ENCODE data around the gene AQR. TPM values are rescaled to one million over a fixed set of nuclear protein-coding genes. Genes with fewer than 3 reads are reported as not detected.
A peak's percentile ranks its signal among the peaks of the same experiment; 100 is the strongest.

AQR gene
- total and polyA plus RNA-seq, 10 of the 15 experiments (the other 5 are each of a cell fraction or from before 2014, with no cell fraction given), result 18.2 to 53.5 (median 32.6) TPM

- TF ChIP-seq MYC (IDR thresholded peaks at IDR 0.05; ENCODE audit: insufficient read depth, insufficient read length, insufficient replicate concordance, low read length, severe bottlenecking), result no peak
Measured at GRCh38 chr15:34951993-34952392, 17.5 kb downstream of the AQR start (continued).

- Histone ChIP-seq H3K4me2 (ENCODE audit: control insufficient read depth, insufficient read depth) (no peak overlapping the region), H3K4me1 (ENCODE audit: control insufficient read depth, insufficient read depth, low read length) (no peaks in the 10 kb centered on the region), H4K20me1 (ENCODE audit: control insufficient read depth, insufficient read depth) (no peaks in the 10 kb centered on the region), H3K4me3 (no peak overlapping the region), H3K79me2 (ENCODE audit: control insufficient read depth, insufficient read depth, low read length) (no peaks in the 10 kb centered on the region), H3K27ac (ENCODE audit: control insufficient read depth, insufficient read depth) (no peak overlapping the region), H3K9ac (ENCODE audit: control insufficient read depth, insufficient read depth, low read length) (no peak overlapping the region), H3K36me3 (ENCODE audit: control insufficient read depth in 2 of 2, insufficient read depth in 2 of 2, low read length in 1 of 2) (peaks cover 1 to 7% of the 10 kb centered on the region in 2 experiments; a peak in 2 of 4 replicates), H2AFZ (ENCODE audit: control insufficient read depth, low read depth, low read length) (no peak overlapping the region), H3K27me3 (replicated peaks in 1 of 2; ENCODE audit: control insufficient read depth in 2 of 2, insufficient read depth in 2 of 2, low read length in 1 of 2) (no peaks in the 10 kb centered on the region), H3K9me3 (replicated peaks; ENCODE audit: control insufficient read depth, insufficient read depth, low read length) (no peaks in the 10 kb centered on the region)
- ATAC-seq (no peak), FAIRE-seq (no peak), DNase-seq (ENCODE audit: low read depth, low spot score) (no peak)
- ChIA-PET RAD21 (ENCODE audit: unreplicated experiment) (no interaction called here), POLR2A (no interaction called here), CTCF (interaction anchor here (1.3 to 3.7 kb wide), 2 partner anchors 10 to 25 kb away, joined by 3 to 11 read pairs; partner anchors contain the start of gene AQR), SMC1A (ENCODE audit: uncharacterized antibody, unreplicated experiment) (interaction anchor here (1.0 to 1.6 kb wide), 2 partner anchors 9 to 17 kb away, joined by 3 to 4 read pairs; no protein-coding TSS in a partner anchor)
- WGBS (ENCODE audit: insufficient coverage, insufficient replicate concordance, low lambda C conversion rate, missing lambda C conversion rate), result 100% methylated on average over 3 of the region's 3 CpGs
- intact Hi-C loops (cut with micrococcal nuclease; ENCODE audit: unreplicated experiment) (no loop called here), in situ Hi-C loops (cut with MboI) (no loop called here)
- no peak for TF ChIP-seq YY1 (IDR thresholded peaks at IDR 0.05; ENCODE audit: low read depth, low read length)
- TF ChIP-seq YBX1 (IDR thresholded peaks at IDR 0.05), result no peak
- TF ChIP-seq ETV6 (conservative IDR thresholded peaks at IDR 0.05 in 1 of 2, IDR thresholded peaks at IDR 0.05 in 1 of 2; ENCODE audit: borderline replicate concordance in 1 of 2, low read depth in 1 of 2), result no peak
- TF ChIP-seq PKNOX1 (IDR thresholded peaks at IDR 0.05), result no peak
- TF ChIP-seq POLR2AphosphoS2 (IDR thresholded peaks at IDR 0.05; ENCODE audit: low read depth, low read length), result no peak
- TF ChIP-seq NFXL1 (IDR thresholded peaks at IDR 0.05; ENCODE audit: borderline replicate concordance), result no peak
- TF ChIP-seq HDAC2 (IDR thresholded peaks at IDR 0.05), result no peak
- TF ChIP-seq CREB1 (IDR thresholded peaks at IDR 0.05; ENCODE audit: low read depth), result no peak
- no peak for TF ChIP-seq USF2 (IDR thresholded peaks at IDR 0.05; ENCODE audit: borderline replicate concordance, low read depth, low read length)
- TF ChIP-seq ZBTB4 (CRISPR knock-in tag; IDR thresholded peaks at IDR 0.05), result no peak
- BruUV-seq (replicated peaks), result TSS peak; percentile 21
Measured at GRCh38 chr15:34944936-34945335, 24.6 kb downstream of the AQR start.

Data from GM12878 (cell line).